Activated naive CD8-positive, alpha-beta T cell (primary cell): ENCODE results near the gene LARP4B.
"Not testable (repeated sequence)": the region's sequence is repeated elsewhere in the genome, so short reads cannot be mapped to it uniquely, and the experiment has no call there.

Experiments used
- H3K27ac Mint-ChIP-seq: one replicate; pipeline ENCODE4 v1.8.0; 2021; ENCODE audit warnings: mixed read lengths
- H3K27me3 Mint-ChIP-seq: one replicate; pipeline ENCODE4 v1.8.0; 2021; ENCODE audit warnings: mixed read lengths
- H3K36me3 Mint-ChIP-seq: one replicate; pipeline ENCODE4 v1.8.0; 2021; ENCODE audit warnings: mixed read lengths
- H3K4me1 Mint-ChIP-seq: one replicate; pipeline ENCODE4 v1.8.0; 2021; ENCODE audit warnings: low read depth, mixed read lengths
- H3K4me3 Mint-ChIP-seq: one replicate; pipeline ENCODE4 v1.8.0; 2021; ENCODE audit warnings: mild to moderate bottlenecking, mixed read lengths
- H3K9me3 Mint-ChIP-seq: one replicate; pipeline ENCODE4 v1.8.0; 2021; ENCODE audit warnings: low read depth, mixed read lengths

The LARP4B gene

GRCh38 chr10:782751-783648 is 148.5 kb downstream of the LARP4B start:
- Mint-ChIP-seq H3K36me3 (no peaks in the 10 kb centered on the region), H3K9me3 (no peaks in the 10 kb centered on the region), H3K27ac (no peak overlapping the region), H3K27me3 (peaks cover 16% of the 10 kb centered on the region), H3K4me1 (no peaks in the 10 kb centered on the region), H3K4me3 (no peak overlapping the region)

GRCh38 chr10:780536-781524 is 150.7 kb downstream of the LARP4B start:
- no peak overlapping the region for H3K4me3 Mint-ChIP-seq
- no peaks in the 10 kb centered on the region for H3K4me1 Mint-ChIP-seq
- H3K27ac Mint-ChIP-seq = no peak overlapping the region
- H3K9me3 Mint-ChIP-seq = no peaks in the 10 kb centered on the region
- no peaks in the 10 kb centered on the region for H3K36me3 Mint-ChIP-seq
- H3K27me3 Mint-ChIP-seq = peaks cover 16% of the 10 kb centered on the region

DNA sequence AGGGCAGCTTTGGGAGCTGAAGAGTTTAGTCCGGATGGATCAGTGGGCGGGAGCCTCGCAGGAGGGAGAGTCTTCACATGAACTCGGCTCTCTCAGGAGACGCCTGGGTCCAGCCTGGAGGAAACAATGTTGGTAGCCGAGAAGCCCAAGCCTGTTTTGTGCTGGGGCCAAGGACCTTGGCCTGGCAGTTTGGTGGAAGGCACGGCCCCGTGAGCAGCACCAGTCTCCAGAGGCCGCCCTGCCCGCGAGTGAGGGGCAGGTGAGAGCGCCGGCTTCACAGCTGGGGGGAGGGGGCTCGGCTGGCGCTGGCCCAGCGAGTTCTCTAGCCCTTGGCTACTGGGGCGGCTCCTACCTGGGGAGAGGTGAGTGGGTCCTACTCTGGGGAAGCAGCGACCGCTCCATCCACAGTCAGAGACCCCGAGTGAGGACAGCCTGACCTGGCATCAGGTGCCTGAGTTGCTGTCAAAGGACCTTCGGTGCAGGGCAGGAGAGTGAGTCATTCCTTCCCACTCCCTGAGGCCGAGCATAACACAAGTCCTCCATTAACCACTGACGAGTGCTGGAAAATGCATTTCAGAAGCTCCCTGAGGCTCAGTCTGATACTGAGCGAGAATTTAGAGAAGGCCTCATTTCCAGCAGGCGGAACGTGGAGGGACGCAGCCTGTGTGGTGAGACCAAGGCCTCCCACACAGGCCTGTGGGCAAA is 152.7 kb downstream of the LARP4B start:
- Mint-ChIP-seq H3K4me1 (no peaks in the 10 kb centered on the region), H3K27me3 (peaks cover 13% of the 10 kb centered on the region), H3K36me3 (no peaks in the 10 kb centered on the region), H3K9me3 (no peaks in the 10 kb centered on the region), H3K4me3 (no peak overlapping the region), H3K27ac (no peak overlapping the region)

DNA sequence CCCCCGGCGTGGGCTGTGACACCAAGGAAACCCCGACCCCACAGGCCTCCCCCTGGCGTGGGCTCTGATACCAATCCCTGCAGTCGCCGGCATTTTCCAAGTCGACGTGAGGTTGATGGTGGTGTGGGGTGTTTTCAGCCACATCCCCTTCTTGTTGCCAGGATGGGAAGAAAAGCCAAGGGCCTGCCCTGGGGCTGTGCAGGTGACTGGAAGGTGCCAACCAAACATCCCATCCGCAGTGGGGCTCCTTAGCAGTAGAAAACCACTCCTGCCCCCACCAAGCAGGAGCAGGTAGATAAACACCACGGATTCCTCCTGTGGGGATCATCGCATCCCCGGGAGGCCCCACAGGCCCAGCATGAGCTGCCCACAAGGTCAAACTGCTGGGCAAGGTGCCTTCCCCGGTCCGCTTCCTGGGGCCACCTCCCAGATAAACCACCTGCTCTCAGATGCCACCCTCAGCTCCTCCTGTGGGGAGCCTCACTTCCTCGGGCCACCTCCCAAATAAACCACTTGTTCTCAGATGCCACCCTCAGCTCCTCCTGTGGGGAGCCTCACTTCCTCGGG is 153.5 kb downstream of the LARP4B start:
- H3K4me1 Mint-ChIP-seq = no peaks in the 10 kb centered on the region
- H3K4me3 Mint-ChIP-seq = no peak overlapping the region
- peaks cover 12% of the 10 kb centered on the region for H3K27me3 Mint-ChIP-seq
- H3K27ac Mint-ChIP-seq = no peak overlapping the region
- no peaks in the 10 kb centered on the region for H3K9me3 Mint-ChIP-seq
- H3K36me3 Mint-ChIP-seq = no peaks in the 10 kb centered on the region

GRCh38 chr10:776772-777171 is 154.7 kb downstream of the LARP4B start:
- H3K4me1 Mint-ChIP-seq = no peaks in the 10 kb centered on the region
- H3K4me3 Mint-ChIP-seq = no peak overlapping the region
- no peaks in the 10 kb centered on the region for H3K36me3 Mint-ChIP-seq
- H3K9me3 Mint-ChIP-seq = no peaks in the 10 kb centered on the region
- peaks cover 3% of the 10 kb centered on the region for H3K27me3 Mint-ChIP-seq
- no peak overlapping the region for H3K27ac Mint-ChIP-seq

- H3K27ac Mint-ChIP-seq = no peak overlapping the region
- H3K36me3 Mint-ChIP-seq = no peaks in the 10 kb centered on the region
- no peaks in the 10 kb centered on the region for H3K9me3 Mint-ChIP-seq
- no peaks in the 10 kb centered on the region for H3K27me3 Mint-ChIP-seq
- H3K4me3 Mint-ChIP-seq = no peak overlapping the region
- H3K4me1 Mint-ChIP-seq = no peaks in the 10 kb centered on the region
Measured at GRCh38 chr10:775245-776075, 156.0 kb downstream of the LARP4B start.

DNA sequence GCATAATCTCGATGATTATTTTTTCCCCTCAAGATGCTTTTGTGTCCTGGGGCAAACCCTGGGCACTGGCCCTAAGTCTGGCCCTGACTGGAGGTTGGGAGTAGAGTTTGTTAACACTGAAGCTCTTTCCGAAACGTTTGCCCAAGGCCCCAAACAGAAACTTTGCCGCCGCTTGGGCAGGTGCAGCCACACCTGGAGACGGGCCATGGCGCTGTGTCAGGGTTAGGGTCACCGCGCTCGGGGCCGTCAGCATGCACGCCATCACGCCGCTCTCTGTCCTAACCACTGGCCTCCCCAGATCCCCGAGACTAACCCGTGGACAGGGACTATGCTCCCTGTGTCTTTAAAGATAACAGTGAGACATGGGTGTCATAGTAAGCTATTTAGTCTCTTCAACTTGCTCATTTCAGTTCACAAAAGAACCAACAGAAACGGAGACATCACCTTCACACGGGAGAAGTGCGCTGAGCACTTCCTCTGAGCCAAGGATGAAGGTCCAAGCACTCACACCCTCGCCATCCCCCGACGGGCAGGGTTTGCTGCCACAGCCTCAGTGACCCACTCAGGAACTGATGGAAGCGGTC is 156.8 kb downstream of the LARP4B start:
- Mint-ChIP-seq H3K36me3 (no peaks in the 10 kb centered on the region), H3K27ac (no peak overlapping the region), H3K4me3 (no peak overlapping the region), H3K4me1 (no peaks in the 10 kb centered on the region), H3K9me3 (no peaks in the 10 kb centered on the region), H3K27me3 (no peaks in the 10 kb centered on the region)

DNA sequence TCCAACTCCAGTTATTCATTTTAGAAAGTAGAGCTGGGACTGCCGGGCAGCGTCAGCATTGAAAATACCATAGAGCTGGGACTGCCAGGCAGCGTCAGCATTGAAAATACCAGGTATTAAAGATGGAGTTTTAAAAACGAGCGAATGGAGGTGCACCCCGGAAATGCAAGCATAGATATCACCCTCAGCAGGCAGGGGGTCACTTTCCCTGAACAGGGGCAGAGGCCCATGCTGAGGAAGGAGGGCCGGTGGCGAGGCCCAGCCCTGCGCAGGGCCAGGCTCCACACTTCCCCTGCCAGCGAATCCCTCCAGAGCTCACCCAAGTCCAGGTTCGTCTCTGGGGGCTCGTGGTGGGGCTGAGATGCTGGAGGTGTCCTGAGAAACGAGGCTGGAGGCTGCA is 157.3 kb downstream of the LARP4B start:
- Mint-ChIP-seq H3K4me1 (no peaks in the 10 kb centered on the region), H3K9me3 (no peaks in the 10 kb centered on the region), H3K36me3 (no peaks in the 10 kb centered on the region), H3K27ac (no peak overlapping the region), H3K27me3 (no peaks in the 10 kb centered on the region), H3K4me3 (no peak overlapping the region)

DNA sequence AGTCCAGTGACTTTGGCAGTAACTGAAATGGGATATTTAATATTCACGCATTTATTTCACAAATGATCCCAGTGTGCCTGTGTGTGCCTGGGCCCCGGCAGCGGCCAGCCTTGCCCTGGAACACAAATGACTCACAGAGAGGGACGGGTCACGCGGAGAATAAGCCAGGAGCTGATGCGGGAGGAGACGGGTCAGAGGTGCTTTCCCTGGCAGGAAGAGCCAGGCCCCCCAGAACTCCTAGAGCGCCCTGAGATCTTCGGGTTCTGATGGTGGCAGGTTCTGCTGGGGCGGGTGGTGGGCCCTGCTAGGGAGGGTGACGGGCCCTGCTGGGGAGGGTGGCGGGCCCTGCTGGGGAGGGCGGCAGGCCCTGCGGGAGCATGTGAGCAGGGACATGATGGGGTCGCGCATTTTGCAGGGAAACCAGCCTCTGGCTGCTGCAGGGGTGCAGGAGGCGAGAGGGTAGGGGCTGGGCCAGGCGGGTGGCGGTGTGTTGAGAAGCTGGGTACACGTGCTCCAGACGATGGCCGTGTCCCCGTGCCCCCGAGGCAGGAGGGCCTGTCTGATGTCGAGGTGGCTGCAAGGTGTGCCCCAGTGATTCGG is 157.8 kb downstream of the LARP4B start:
- no peaks in the 10 kb centered on the region for H3K9me3 Mint-ChIP-seq
- H3K27ac Mint-ChIP-seq = no peak overlapping the region
- no peaks in the 10 kb centered on the region for H3K36me3 Mint-ChIP-seq
- no peaks in the 10 kb centered on the region for H3K27me3 Mint-ChIP-seq
- H3K4me3 Mint-ChIP-seq = no peak overlapping the region
- H3K4me1 Mint-ChIP-seq = no peaks in the 10 kb centered on the region

DNA sequence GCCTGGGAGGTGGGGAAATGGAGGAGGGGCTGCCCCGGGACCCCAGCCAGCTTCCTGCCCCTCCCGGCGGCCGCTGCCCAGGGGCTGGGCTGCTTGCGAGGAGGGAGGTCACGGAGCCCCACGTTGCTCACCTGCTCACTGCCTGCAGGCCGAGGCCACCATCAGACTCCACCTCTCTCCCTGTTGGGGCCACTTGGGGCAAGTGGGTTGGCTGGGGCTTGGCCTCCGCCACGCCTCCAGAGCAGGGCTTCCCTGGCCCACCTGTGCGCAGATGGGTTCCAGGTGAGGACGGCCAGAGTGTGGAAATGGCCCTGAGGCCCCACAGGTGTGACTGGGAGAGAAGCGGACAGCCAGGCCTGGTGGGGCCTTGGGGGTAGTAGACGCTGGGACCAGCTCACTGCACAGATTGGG is 159.3 kb downstream of the LARP4B start:
- H3K9me3 Mint-ChIP-seq = peaks cover 9% of the 10 kb centered on the region
- no peaks in the 10 kb centered on the region for H3K4me1 Mint-ChIP-seq
- no peaks in the 10 kb centered on the region for H3K27me3 Mint-ChIP-seq
- no peak overlapping the region for H3K4me3 Mint-ChIP-seq
- peaks cover 3% of the 10 kb centered on the region for H3K36me3 Mint-ChIP-seq
- no peak overlapping the region for H3K27ac Mint-ChIP-seq

- no peaks in the 10 kb centered on the region for H3K27me3 Mint-ChIP-seq
- no peak overlapping the region for H3K4me3 Mint-ChIP-seq
- H3K36me3 Mint-ChIP-seq = peaks cover 3% of the 10 kb centered on the region
- H3K4me1 Mint-ChIP-seq = no peaks in the 10 kb centered on the region
- peaks cover 10% of the 10 kb centered on the region for H3K9me3 Mint-ChIP-seq
- H3K27ac Mint-ChIP-seq = no peak overlapping the region
Measured at GRCh38 chr10:771647-772046, 159.9 kb downstream of the LARP4B start.

DNA sequence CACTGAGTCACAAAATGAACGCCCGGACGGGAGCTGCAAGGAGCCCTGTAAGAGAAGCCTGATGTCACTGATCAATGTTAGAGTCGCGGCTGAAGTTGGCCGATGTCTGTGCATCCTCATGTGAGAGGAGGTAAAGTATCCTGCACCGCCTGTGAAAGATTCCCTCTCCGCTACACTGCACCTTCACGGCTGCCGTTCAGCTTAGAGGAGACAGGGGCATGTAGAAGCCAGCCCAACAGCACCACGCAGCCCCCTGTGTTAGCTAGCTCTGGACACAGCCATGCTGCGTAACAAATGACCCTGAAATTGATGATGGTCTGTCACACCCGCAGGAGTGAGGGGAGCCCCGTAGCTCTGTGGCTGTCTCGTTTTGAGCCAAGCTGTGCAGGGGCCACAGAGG is 160.5 kb downstream of the LARP4B start:
- Mint-ChIP-seq H3K27me3 (no peaks in the 10 kb centered on the region), H3K4me1 (no peaks in the 10 kb centered on the region), H3K4me3 (no peak overlapping the region), H3K27ac (no peak overlapping the region), H3K36me3 (peaks cover 3% of the 10 kb centered on the region), H3K9me3 (peaks cover 10% of the 10 kb centered on the region)

GRCh38 chr10:770048-770712 is 161.3 kb downstream of the LARP4B start:
- not testable (repeated sequence) for H3K4me1 Mint-ChIP-seq, H3K27me3 Mint-ChIP-seq, H3K27ac Mint-ChIP-seq, H3K36me3 Mint-ChIP-seq, H3K4me3 Mint-ChIP-seq
- H3K9me3 Mint-ChIP-seq = peaks cover 10% of the 10 kb centered on the region
